HCEC 1CT (cell line): ENCODE data around the gene GOLGA1.

Experiments used
- DNase-seq: peaks from one replicate; pipeline ENCODE4 v3.0.0-alpha.2; 2017

Gene GOLGA1

GRCh38 chr9:124830593-124830992 is 110.3 kb downstream of the GOLGA1 start:
- DNase-seq: no peak

- no peak for DNase-seq
Measured at GRCh38 chr9:124829334-124829669, 111.6 kb downstream of the GOLGA1 start.

- DNase-seq: no peak
Measured at GRCh38 chr9:124828489-124829333, 112.2 kb downstream of the GOLGA1 start.
